Stimulated activated CD4-positive, alpha-beta T cell treated with anti-CD3 and anti-CD28 coated beads, TNF-alpha, amount 100 ng/mL, for 1 hour (primary cell): ENCODE data around the gene SUGP2.
A peak's percentile ranks its signal among the peaks of the same experiment; 100 is the strongest.
"Not testable (repeated sequence)": the region's sequence is repeated elsewhere in the genome, so short reads cannot be mapped to it uniquely, and the experiment has no call there.

Experiments used
- DNase-seq, 3 donors: peaks; one replicate each; pipeline ENCODE4 v3.0.0-alpha.2; 2020; ENCODE audit warnings: low read depth in 3 of 3, low spot score in 1 of 3

SUGP2 gene

GRCh38 chr19:19034204-19034624 is 897 bp upstream of the SUGP2 start:
- peak in 2 of 3 donors; percentile 20 to 47 for DNase-seq

- no peak for DNase-seq
Measured at GRCh38 chr19:19033176-19033425, 216 bp downstream of the SUGP2 start.

- DNase-seq: peak; percentile 18 to 48 (median 43)
Measured at GRCh38 chr19:19032420-19033175, 719 bp downstream of the SUGP2 start.

GRCh38 chr19:19031891-19032290 is 1.4 kb downstream of the SUGP2 start:
- no peak for DNase-seq

GRCh38 chr19:19028526-19028925 is 4.8 kb downstream of the SUGP2 start:
- no peak for DNase-seq

GRCh38 chr19:19027228-19027627 is 6.1 kb downstream of the SUGP2 start:
- no peak for DNase-seq

GRCh38 chr19:19026299-19026971 is 6.9 kb downstream of the SUGP2 start:
- DNase-seq: no peak

- no peak for DNase-seq
Measured at GRCh38 chr19:19025861-19026260, 7.5 kb downstream of the SUGP2 start.

- not testable (repeated sequence) for DNase-seq
Measured at GRCh38 chr19:19023376-19023775, 9.9 kb downstream of the SUGP2 start.

- no peak for DNase-seq
Measured at GRCh38 chr19:19022380-19022961, 10.8 kb downstream of the SUGP2 start.

GRCh38 chr19:19021115-19021514 is 12.2 kb downstream of the SUGP2 start:
- DNase-seq: no peak

- no peak for DNase-seq
Measured at GRCh38 chr19:19010551-19010950, 22.8 kb downstream of the SUGP2 start.

- no peak for DNase-seq
Measured at GRCh38 chr19:19009951-19010350, 23.4 kb downstream of the SUGP2 start.

GRCh38 chr19:19006213-19006612 is 27.1 kb downstream of the SUGP2 start:
- DNase-seq: no peak

- DNase-seq: no peak
Measured at GRCh38 chr19:19004144-19004543, 29.2 kb downstream of the SUGP2 start.

- no peak for DNase-seq
Measured at GRCh38 chr19:18999896-19000620, 33.3 kb downstream of the SUGP2 start.

- no peak for DNase-seq
Measured at GRCh38 chr19:18999016-18999758, 34.1 kb downstream of the SUGP2 start.

GRCh38 chr19:18998276-18998675 is 35.0 kb downstream of the SUGP2 start:
- no peak for DNase-seq

- no peak for DNase-seq
Measured at GRCh38 chr19:18996796-18997394, 36.4 kb downstream of the SUGP2 start.

GRCh38 chr19:18996351-18996750 is 37.0 kb downstream of the SUGP2 start:
- DNase-seq: no peak

- no peak for DNase-seq
Measured at GRCh38 chr19:18995804-18996241, 37.5 kb downstream of the SUGP2 start.
